ENCODE measurements around the gene GTPBP8. TPM values are rescaled to one million over a fixed set of nuclear protein-coding genes. Genes with fewer than 3 reads are reported as not detected.

GTPBP8 gene
- total RNA-seq, 2 experiments from 2014 or later: 27.6 to 29.6 TPM

DNA sequence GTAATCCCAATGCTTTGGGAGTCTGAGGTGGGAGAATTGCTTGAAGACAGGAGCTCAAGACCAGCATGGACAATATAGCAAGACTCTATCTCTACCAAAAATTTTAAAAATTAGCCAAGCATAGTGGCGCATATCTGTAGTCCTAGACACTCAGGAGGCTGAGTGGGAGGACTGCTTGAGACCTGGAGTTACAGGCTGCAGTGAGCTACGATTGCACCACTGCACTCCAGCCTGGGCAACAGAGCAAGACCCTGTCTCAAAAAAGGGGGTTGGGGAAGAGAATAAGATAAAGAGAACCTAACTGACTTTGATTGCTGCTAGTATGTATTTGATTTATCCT is 16.6 kb upstream of the GTPBP8 start:
- H3K9me3 Mint-ChIP-seq: no peaks in the 10 kb centered on the region
- H3K27me3 Mint-ChIP-seq: no peaks in the 10 kb centered on the region
- ChIA-PET CTCF (interaction anchor here (0.7 to 1.6 kb wide), 3 partner anchors 13 to 467 kb away, joined by 3 to 4 read pairs (median 4); no protein-coding TSS in a partner anchor), POLR2A (no interaction called here)
- H3K4me1 Mint-ChIP-seq: peaks cover 66% of the 10 kb centered on the region
- peak overlapping the region; percentile 89 for H3K27ac Mint-ChIP-seq
- DNase-seq: no peak
- H3K4me3 Mint-ChIP-seq: peak overlapping the region; percentile 84
- H3K36me3 Mint-ChIP-seq (ENCODE audit: low read depth): peaks cover 13% of the 10 kb centered on the region

DNA sequence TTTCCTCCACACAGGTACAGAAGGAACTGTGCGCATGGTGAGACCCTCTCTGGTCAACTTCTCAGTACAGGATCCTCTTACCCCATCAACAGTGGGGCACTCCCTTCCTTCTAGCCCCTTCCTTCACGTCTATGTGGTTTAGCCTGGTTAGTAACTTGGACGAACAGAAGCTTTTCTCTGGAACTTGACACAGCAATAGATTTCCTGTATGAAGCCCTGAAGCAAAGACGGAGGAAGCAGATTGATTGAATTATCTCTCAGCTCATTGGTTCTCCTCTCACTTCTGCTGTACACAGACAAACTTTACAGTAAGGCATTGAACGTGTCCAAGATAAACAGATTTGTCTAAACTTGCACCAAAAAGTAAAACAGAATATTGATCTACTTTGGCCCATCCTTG is 15.9 kb upstream of the GTPBP8 start, which contains the start of gene CD200R1:
Gene CD200R1, minus strand, starts transcription at position 210 of the 400 bp plus-strand sequence. CDS start 246 bp downstream, outside the sequence.
- H3K4me3 Mint-ChIP-seq: peak within 1 kb of the TSS; percentile 84
- peaks cover 65% of the 10 kb centered on the region for H3K4me1 Mint-ChIP-seq
- no peaks in the 10 kb centered on the region for H3K27me3 Mint-ChIP-seq
- no peaks in the 10 kb centered on the region for H3K9me3 Mint-ChIP-seq
- DNase-seq: peak; percentile 24
- CTCF ChIA-PET: interaction anchor here (1.1 to 1.6 kb wide), 4 partner anchors 10 to 332 kb away, joined by 3 to 7 read pairs (median 4); no protein-coding TSS in a partner anchor
- H3K27ac Mint-ChIP-seq: peak within 1 kb of the TSS; percentile 89
- POLR2A ChIA-PET: interaction anchor here (0.6 kb wide), 1 partner anchor 300 kb away, joined by 5 read pairs; no protein-coding TSS in a partner anchor
- peaks cover 13% of the 10 kb centered on the region for H3K36me3 Mint-ChIP-seq (ENCODE audit: low read depth)

DNA sequence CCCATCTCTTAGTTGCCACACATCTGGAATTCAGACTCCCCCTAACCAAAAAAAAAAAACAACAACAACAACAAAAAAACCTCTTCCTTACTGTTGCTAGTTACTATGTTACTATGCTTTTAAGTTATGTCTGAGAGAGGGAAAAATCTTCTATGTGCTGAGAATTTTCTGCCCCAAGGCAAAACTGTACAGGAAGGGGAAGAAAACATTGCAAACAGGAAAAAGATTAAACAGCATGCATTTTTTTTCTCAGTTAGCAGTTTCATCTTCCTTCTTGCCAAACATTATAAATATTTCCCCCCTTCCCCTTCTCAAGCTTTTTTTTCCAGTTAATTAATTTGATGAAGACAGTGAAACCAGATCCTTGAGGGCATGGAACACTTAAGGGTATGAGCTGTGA is 14.8 kb upstream of the GTPBP8 start:
- ChIA-PET CTCF (interaction anchor here (0.9 to 1.6 kb wide), 7 partner anchors 9 to 333 kb away, joined by 3 to 7 read pairs (median 3); no protein-coding TSS in a partner anchor), POLR2A (no interaction called here)
- H3K36me3 Mint-ChIP-seq (ENCODE audit: low read depth): peaks cover 13% of the 10 kb centered on the region

DNA sequence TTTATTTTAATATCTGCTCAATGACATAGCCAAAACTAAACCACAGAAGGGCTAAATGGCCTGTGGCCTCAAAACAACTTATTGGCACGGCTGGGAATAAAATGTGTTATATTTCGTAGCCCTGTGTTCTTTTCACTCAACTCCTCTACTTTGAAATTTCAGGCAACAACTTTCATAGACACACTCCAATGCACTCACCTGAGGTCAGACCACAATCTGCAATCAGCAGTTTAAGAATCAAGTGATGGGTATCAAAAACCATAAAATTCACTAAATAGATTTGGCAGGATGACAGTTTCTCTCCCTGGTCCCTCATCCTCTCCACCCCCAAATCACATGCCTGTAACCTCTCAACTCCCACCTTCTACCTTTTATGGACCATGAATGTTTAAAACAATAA is 13.8 kb upstream of the GTPBP8 start:
- ChIA-PET CTCF (interaction anchor here (1.0 to 1.5 kb wide), 3 partner anchors 58 to 334 kb away, joined by 3 to 7 read pairs (median 3); no protein-coding TSS in a partner anchor), POLR2A (no interaction called here)
- no peaks in the 10 kb centered on the region for H3K9me3 Mint-ChIP-seq
- no peak overlapping the region for H3K4me3 Mint-ChIP-seq
- peaks cover 9% of the 10 kb centered on the region for H3K36me3 Mint-ChIP-seq (ENCODE audit: low read depth)
- no peak for DNase-seq
- peaks cover 60% of the 10 kb centered on the region for H3K4me1 Mint-ChIP-seq
- no peaks in the 10 kb centered on the region for H3K27me3 Mint-ChIP-seq
- H3K27ac Mint-ChIP-seq: no peak overlapping the region

More for the DNA sequence above, 14.8 kb upstream of the GTPBP8 start:
- peak overlapping the region; percentile 49 for H3K4me3 Mint-ChIP-seq
- DNase-seq: no peak
- peak overlapping the region; percentile 64 for H3K27ac Mint-ChIP-seq
- H3K4me1 Mint-ChIP-seq: peaks cover 65% of the 10 kb centered on the region
- no peaks in the 10 kb centered on the region for H3K9me3 Mint-ChIP-seq
- H3K27me3 Mint-ChIP-seq: no peaks in the 10 kb centered on the region

DNA sequence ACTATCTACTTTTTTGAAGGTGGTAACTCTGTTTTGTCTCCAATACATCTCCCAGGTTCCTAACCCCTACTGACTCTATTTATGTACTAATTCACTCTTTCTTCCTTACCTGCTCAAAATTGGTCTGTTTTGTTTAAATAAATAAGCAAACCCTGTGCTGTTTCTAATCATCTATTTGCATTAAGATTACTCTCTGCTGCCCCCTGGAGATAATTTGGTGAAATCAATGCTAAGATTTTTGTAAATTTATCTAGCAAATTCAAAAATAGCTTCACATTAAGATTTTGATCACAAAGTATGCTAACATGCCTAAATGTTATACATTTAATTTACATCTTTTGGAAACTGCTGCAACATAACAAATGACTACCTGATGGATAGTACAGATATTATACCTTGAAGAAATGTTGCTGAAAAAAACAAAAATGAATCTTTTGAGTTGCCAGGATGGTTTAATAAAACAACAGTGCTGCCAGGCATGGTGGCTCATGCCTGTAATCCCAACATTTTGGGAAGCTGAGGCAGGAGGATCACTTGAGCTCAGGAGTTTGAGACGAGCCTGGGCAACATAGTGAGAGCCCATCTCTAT is 11.4 kb upstream of the GTPBP8 start:
- no peak overlapping the region for H3K4me3 Mint-ChIP-seq
- peak; percentile 55 for DNase-seq
- peaks cover 6% of the 10 kb centered on the region for H3K36me3 Mint-ChIP-seq (ENCODE audit: low read depth)
- ChIA-PET POLR2A (no interaction called here), CTCF (interaction anchor here (0.6 to 2.1 kb wide), 13 partner anchors 8 to 630 kb away, joined by 3 to 16 read pairs (median 5); a partner anchor contains a TSS)
- no peak overlapping the region for H3K27ac Mint-ChIP-seq
- peaks cover 57% of the 10 kb centered on the region for H3K4me1 Mint-ChIP-seq
- no peaks in the 10 kb centered on the region for H3K27me3 Mint-ChIP-seq
- H3K9me3 Mint-ChIP-seq: no peaks in the 10 kb centered on the region

DNA sequence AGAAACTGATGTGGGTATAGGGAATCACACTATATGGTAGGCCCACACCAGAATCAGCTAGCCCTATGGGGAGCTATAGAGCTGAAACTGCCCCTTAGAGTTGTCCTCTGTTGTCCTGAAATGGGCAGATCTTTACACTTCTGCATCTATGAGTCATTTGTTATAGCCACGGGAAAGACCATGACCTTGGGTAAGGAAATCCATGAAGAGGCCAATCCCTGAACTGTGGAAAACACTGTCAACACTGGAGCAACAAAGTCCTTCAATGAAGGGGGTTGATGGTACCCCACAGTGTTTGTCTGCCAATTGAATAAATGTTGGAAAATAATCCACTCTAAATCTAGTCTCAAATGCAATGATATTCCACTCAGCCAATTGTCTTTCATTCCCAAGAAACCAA is 10.7 kb upstream of the GTPBP8 start:
- H3K4me1 Mint-ChIP-seq: peaks cover 57% of the 10 kb centered on the region

DNA sequence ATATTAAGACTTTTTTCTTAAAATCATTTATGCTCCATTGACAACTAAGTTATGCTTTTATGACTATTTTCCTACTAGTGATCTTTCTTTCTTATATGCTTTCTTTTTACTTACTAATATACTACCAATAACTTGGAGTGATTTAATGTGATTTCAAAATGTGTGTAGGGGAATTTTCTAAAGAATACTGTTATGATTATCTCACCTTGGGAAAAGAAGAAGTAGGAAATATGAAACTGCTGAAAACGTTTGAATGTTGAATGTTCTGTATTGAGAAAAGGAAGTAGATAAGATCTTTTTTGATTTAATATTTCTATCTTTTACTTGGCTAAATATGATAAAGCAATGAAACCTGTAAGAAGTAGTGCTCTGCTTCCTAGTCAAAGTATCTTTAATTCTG is 8.1 kb upstream of the GTPBP8 start:
- Mint-ChIP-seq H3K27ac (peak overlapping the region; percentile 22), H3K9me3 (no peaks in the 10 kb centered on the region), H3K4me1 (peaks cover 52% of the 10 kb centered on the region), H3K4me3 (no peak overlapping the region), H3K36me3 (ENCODE audit: low read depth) (no peaks in the 10 kb centered on the region), H3K27me3 (no peaks in the 10 kb centered on the region)
- ChIA-PET CTCF (no interaction called here), POLR2A (no interaction called here)
- DNase-seq: no peak

More for the DNA sequence above, 10.7 kb upstream of the GTPBP8 start:
- CTCF ChIA-PET: interaction anchor here (1.1 to 2.1 kb wide), 5 partner anchors 11 to 245 kb away, joined by 3 to 14 read pairs (median 5); a partner anchor contains a TSS
- POLR2A ChIA-PET: no interaction called here
- Mint-ChIP-seq H3K27ac (no peak overlapping the region), H3K36me3 (ENCODE audit: low read depth) (peaks cover 6% of the 10 kb centered on the region), H3K9me3 (no peaks in the 10 kb centered on the region), H3K27me3 (no peaks in the 10 kb centered on the region), H3K4me3 (no peak overlapping the region)
- DNase-seq: no peak

DNA sequence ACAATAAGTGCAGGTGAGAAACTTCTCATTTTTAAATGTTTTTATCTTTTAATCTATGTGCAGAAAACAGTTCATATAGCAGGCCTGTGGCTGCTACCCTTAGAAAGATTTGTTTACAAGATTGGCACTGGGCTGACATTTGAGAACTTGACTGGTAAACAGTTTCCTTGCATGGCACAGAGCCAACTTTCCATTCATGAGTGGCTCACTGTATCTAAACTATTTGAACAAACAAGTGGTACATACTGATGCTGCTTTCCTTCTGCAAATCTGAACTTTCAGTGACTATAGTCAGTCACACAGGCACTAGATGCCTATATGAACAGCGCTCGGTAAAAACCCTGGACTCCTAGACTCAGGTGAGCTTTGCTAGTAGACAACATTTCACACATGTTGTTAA is 6.3 kb upstream of the GTPBP8 start:
- H3K36me3 Mint-ChIP-seq (ENCODE audit: low read depth): no peaks in the 10 kb centered on the region
- CTCF ChIA-PET: interaction anchor here (0.7 to 2.0 kb wide), 5 partner anchors 9 to 402 kb away, joined by 3 to 7 read pairs (median 4); partner anchors contain the start of gene CD200R1
- no peaks in the 10 kb centered on the region for H3K9me3 Mint-ChIP-seq
- H3K4me1 Mint-ChIP-seq: peaks cover 50% of the 10 kb centered on the region
- no peak overlapping the region for H3K27ac Mint-ChIP-seq
- no peaks in the 10 kb centered on the region for H3K27me3 Mint-ChIP-seq
- H3K4me3 Mint-ChIP-seq: no peak overlapping the region
- DNase-seq: peak; percentile 36
- POLR2A ChIA-PET: no interaction called here

DNA sequence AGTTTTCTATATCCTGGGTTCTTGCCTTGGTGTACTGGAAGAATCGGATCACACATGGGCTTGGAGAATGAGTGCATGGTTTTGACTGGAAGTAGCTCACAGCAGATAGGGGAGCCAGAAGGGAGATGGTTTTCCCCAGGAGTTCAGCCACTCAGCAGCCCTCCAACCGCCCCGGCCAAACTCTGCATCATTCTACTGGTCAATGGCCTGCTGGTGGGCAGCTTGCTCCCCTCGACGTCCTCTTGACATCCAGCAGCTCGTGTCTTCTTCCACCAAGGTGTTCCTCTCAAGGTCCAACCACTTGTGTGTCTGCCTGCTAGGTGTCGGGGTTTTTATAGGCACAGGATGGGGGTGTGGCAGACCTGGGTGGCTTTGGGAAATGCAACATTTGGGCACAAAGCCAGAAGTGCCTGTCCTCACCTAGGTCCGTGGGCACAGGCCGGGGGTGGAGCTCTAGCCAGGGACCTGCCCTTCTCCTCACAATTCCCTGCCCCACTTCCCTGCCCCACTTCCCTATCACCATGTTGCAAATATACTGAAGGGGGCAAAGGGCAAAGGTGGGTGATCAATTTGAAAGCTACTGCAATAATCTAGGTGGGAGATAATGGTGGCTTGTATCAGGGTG is 3.0 kb upstream of the GTPBP8 start:
- ChIA-PET CTCF (interaction anchor here (0.8 to 2.3 kb wide), 8 partner anchors 8 to 345 kb away, joined by 3 to 7 read pairs (median 4); no protein-coding TSS in a partner anchor), POLR2A (interaction anchor here (0.7 kb wide), 1 partner anchor 1033 kb away, joined by 8 read pairs; no protein-coding TSS in a partner anchor)
- no peak for DNase-seq
- no peak overlapping the region for H3K4me3 Mint-ChIP-seq
- H3K27ac Mint-ChIP-seq: no peak overlapping the region
- H3K4me1 Mint-ChIP-seq: peaks cover 65% of the 10 kb centered on the region
- H3K27me3 Mint-ChIP-seq: no peaks in the 10 kb centered on the region
- H3K36me3 Mint-ChIP-seq (ENCODE audit: low read depth): no peaks in the 10 kb centered on the region
- H3K9me3 Mint-ChIP-seq: no peaks in the 10 kb centered on the region

DNA sequence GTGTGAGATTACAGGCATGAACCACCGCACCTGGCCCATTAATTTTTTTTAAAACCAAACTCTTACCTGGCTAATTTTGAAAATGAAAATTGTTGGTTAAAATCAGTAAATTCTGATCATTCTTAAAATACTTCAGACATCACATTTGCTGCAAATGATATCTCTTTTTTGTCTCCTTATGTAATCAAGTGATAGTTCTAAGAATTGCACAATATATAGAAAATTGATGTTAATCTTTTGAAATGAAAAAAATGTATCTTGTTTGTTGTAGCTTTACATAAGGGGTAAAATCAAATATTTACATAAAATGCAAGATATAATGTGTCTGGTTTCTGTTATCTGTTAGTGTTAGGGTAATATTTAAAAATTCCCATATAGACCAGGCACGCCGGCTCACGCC is 5.0 kb downstream of the GTPBP8 start:
- no peak overlapping the region for H3K27ac Mint-ChIP-seq
- peaks cover 55% of the 10 kb centered on the region for H3K36me3 Mint-ChIP-seq (ENCODE audit: low read depth)
- H3K9me3 Mint-ChIP-seq: no peaks in the 10 kb centered on the region
- POLR2A ChIA-PET: no interaction called here
- H3K4me1 Mint-ChIP-seq: peaks cover 46% of the 10 kb centered on the region
- no peak for DNase-seq
- no peaks in the 10 kb centered on the region for H3K27me3 Mint-ChIP-seq
- H3K4me3 Mint-ChIP-seq: no peak overlapping the region
- CTCF ChIA-PET: interaction anchor here (0.6 to 1.1 kb wide), 3 partner anchors 10 to 702 kb away, joined by 3 read pairs; no protein-coding TSS in a partner anchor

DNA sequence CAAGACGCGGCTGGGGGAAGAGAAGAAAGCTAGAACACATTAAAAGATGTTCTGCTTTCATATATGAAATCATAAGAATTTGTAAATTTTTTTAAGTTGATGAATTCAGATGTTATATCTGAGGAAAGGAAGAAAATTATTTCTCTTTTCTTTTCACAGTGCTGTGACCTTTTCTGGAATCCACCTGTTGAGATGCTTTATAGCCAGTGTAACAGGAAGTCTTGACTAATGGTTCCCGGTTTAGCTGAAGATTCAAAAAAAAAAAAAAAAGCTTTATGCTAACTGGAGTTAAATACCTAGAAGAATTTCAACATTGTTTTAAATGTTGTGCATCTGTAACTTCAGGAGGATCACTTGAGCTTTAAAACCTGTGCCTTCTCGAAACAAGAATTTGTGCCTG is 9.9 kb downstream of the GTPBP8 start:
- Mint-ChIP-seq H3K27ac (peak overlapping the region; percentile 36), H3K4me3 (no peak overlapping the region), H3K36me3 (ENCODE audit: low read depth) (peaks cover 75% of the 10 kb centered on the region), H3K27me3 (no peaks in the 10 kb centered on the region), H3K9me3 (no peaks in the 10 kb centered on the region), H3K4me1 (peaks cover 53% of the 10 kb centered on the region)
- CTCF ChIA-PET: interaction anchor here (0.7 to 3.7 kb wide), 5 partner anchors 9 to 486 kb away, joined by 3 to 23 read pairs (median 4); partner anchors contain the start of gene GTPBP8
- POLR2A ChIA-PET: interaction anchor here (0.6 to 1.5 kb wide), 3 partner anchors 10 to 873 kb away, joined by 3 to 5 read pairs (median 3); partner anchors contain the start of gene GTPBP8
- no peak for DNase-seq

DNA sequence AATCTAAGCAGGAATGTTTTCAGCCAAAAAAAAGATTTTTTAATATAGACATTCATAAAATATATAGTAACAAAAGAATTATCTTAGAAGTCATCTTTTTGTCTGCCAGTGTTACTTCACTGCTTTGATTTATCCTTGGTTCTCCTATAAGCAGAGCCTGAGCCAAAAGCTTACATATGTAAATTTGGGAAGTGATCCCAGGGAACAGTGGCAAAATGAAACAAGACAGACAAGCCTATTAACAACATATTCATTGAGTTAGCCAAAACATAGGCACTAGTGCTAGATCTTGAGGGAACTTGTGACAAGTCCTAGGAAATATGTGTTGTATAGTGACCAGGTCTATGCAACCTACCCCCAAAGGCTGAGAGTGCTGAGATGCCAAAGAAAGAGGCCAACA is 11.3 kb downstream of the GTPBP8 start:
- Mint-ChIP-seq H3K27me3 (no peaks in the 10 kb centered on the region), H3K27ac (peak overlapping the region; percentile 60), H3K9me3 (no peaks in the 10 kb centered on the region), H3K4me3 (no peak overlapping the region), H3K36me3 (ENCODE audit: low read depth) (peaks cover 73% of the 10 kb centered on the region), H3K4me1 (peaks cover 62% of the 10 kb centered on the region)
- no peak for DNase-seq
- POLR2A ChIA-PET: no interaction called here
- CTCF ChIA-PET: interaction anchor here (3.7 kb wide), 1 partner anchor 10 kb away, joined by 23 read pairs; the partner anchor contains the start of gene GTPBP8

DNA sequence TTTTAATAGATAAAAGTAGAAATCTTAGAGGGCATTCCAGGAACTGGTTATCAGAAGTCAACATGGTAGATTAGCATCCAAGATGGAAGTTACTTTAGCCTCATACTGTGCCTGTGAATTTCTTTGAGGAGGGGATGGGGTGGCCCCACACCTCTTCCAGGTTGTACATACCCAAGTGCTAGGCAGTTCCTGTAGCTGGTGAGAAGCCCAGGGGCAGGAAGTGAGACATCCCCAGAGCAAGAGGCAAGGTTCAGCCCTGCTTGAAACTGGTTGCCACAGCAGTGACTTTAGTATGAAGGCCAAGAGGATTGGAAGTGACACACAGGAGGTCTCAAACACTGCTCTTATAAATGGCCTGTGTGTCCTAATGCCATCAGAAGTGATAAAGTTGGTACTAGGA is 11.9 kb downstream of the GTPBP8 start:
- peaks cover 67% of the 10 kb centered on the region for H3K4me1 Mint-ChIP-seq
- peak overlapping the region; percentile 60 for H3K27ac Mint-ChIP-seq
- no peaks in the 10 kb centered on the region for H3K9me3 Mint-ChIP-seq
- ChIA-PET CTCF (interaction anchor here (1.2 to 3.7 kb wide), 2 partner anchors 11 to 268 kb away, joined by 5 to 23 read pairs; partner anchors contain the start of gene GTPBP8), POLR2A (no interaction called here)
- no peak overlapping the region for H3K4me3 Mint-ChIP-seq
- DNase-seq: peak; percentile 57
- H3K27me3 Mint-ChIP-seq: no peaks in the 10 kb centered on the region
- peaks cover 72% of the 10 kb centered on the region for H3K36me3 Mint-ChIP-seq (ENCODE audit: low read depth)
